Tibial nerve (tissue), 4 donors: ENCODE results near the gene DIP2C. TPM values are rescaled to one million over a fixed set of nuclear protein-coding genes. Genes with fewer than 3 reads are reported as not detected.
"Not testable (repeated sequence)": the region's sequence is repeated elsewhere in the genome, so short reads cannot be mapped to it uniquely, and the experiment has no call there.

Experiments used
- DNase-seq, 2 donors: peaks; one replicate each; pipeline ENCODE4 v3.0.0-alpha.2; 2019; ENCODE audit warnings: low spot score in 2 of 2
- H3K27ac ChIP-seq, 4 donors: fragments of 200-600 bp; sonication (generic) in 3 of 4; one replicate each; pipeline ENCODE4 v1.5.1; 2017 to 2019; ENCODE audit warnings: mild to moderate bottlenecking in 1 of 4
- H3K27me3 ChIP-seq, 2 donors: fragments of 200-600 bp; sonication (generic) in 1 of 2; one replicate each; pipeline versions ENCODE4 v1.5.1 to v1.6.0; 2017 to 2019
- H3K36me3 ChIP-seq, 3 donors: fragments of 200-600 bp; sonication (generic); one replicate each; pipeline ENCODE4 v1.5.1; 2018 to 2019
- H3K4me1 ChIP-seq, 4 donors: fragments of 200-600 bp; sonication (generic) in 3 of 4; one replicate each; pipeline ENCODE4 v1.5.1; 2017 to 2019
- H3K4me3 ChIP-seq, 4 donors: fragments of 200-600 bp; sonication (generic) in 3 of 4; one replicate each; pipeline ENCODE4 v1.5.1; 2017 to 2019; ENCODE audit warnings: mild to moderate bottlenecking in 1 of 4, moderate library complexity in 1 of 4
- H3K9me3 ChIP-seq, 4 donors: fragments of 200-600 bp; sonication (generic) in 3 of 4; one replicate each; pipeline ENCODE4 v1.5.1; 2017 to 2019
- CTCF ChIP-seq, 5 experiments: fragments of 200-600 bp in 3 of 5; fragments of 450-650 bp in 2 of 5; sonication (generic) in 3 of 5; IDR thresholded peaks; one replicate each; pipeline ENCODE4 v1.5.1; 2016 to 2019; ENCODE audit warnings: antibody characterized with exemption in 5 of 5, mild to moderate bottlenecking in 3 of 5, moderate library complexity in 2 of 5
- EP300 ChIP-seq, 2 donors: sonication (generic); formaldehyde crosslinking; IDR thresholded peaks; one replicate each; pipeline ENCODE4 v1.6.1; 2017; ENCODE audit warnings: antibody characterized with exemption in 2 of 2, mild to moderate bottlenecking in 1 of 2
- POLR2A ChIP-seq, 2 donors: fragments of 450-650 bp; IDR thresholded peaks; one replicate each; pipeline ENCODE4 v1.6.1; 2017; ENCODE audit warnings: antibody characterized with exemption in 2 of 2, mild to moderate bottlenecking in 2 of 2, moderate library complexity in 2 of 2
- WGBS, 2 donors: methylation state at CpG; one replicate each; pipeline ENCODE4 v1.1.5; 2018; 5-methylcytosine and 5-hydroxymethylcytosine counted together
- total RNA-seq, 4 donors: library from RNA; depleted of rRNA; stranded (reverse); fragments of >200 nt; gene quantifications; one replicate each; pipeline ENCODE4 v1.1.0, GENCODE V29; 2016

The DIP2C gene
- total RNA-seq, 4 donors from 2014 or later = 31.4 to 46.5 (median 36.0) TPM

GRCh38 chr10:533611-534010 lies 155.9 kb downstream of the DIP2C start:
- no peak for TF ChIP-seq CTCF (IDR thresholded peaks at IDR 0.05)
- no peak for TF ChIP-seq EP300 (IDR thresholded peaks at IDR 0.05)
- no peak for TF ChIP-seq POLR2A (IDR thresholded peaks at IDR 0.05)
- no peak overlapping the region for H3K4me3 ChIP-seq
- no peak overlapping the region for H3K27ac ChIP-seq
- no peaks in the 10 kb centered on the region for H3K27me3 ChIP-seq
- no peaks in the 10 kb centered on the region for H3K36me3 ChIP-seq
- 91 to 93% methylated on average over 7 of the region's 7 CpGs for WGBS, 2 donors
- no peaks in the 10 kb centered on the region for H3K9me3 ChIP-seq
- H3K4me1 ChIP-seq = peaks cover 0 to 8% (median 0%) of the 10 kb centered on the region in 4 donors
- no peak for DNase-seq

GRCh38 chr10:533186-533585 lies 156.3 kb downstream of the DIP2C start:
- Histone ChIP-seq H3K9me3 (no peaks in the 10 kb centered on the region), H3K4me3 (no peak overlapping the region), H3K36me3 (no peaks in the 10 kb centered on the region), H3K27me3 (no peaks in the 10 kb centered on the region), H3K27ac (no peak overlapping the region), H3K4me1 (peaks cover 0 to 8% (median 0%) of the 10 kb centered on the region in 4 donors)
- WGBS, 2 donors = 75 to 76% methylated on average over 7 of the region's 7 CpGs
- no peak for DNase-seq
- TF ChIP-seq CTCF (IDR thresholded peaks at IDR 0.05) = no peak
- TF ChIP-seq POLR2A (IDR thresholded peaks at IDR 0.05) = no peak
- TF ChIP-seq EP300 (IDR thresholded peaks at IDR 0.05) = no peak

GRCh38 chr10:532331-532730 lies 157.1 kb downstream of the DIP2C start:
- H3K27me3 ChIP-seq = not testable (repeated sequence)

GRCh38 chr10:531541-531940 lies 157.9 kb downstream of the DIP2C start:
- Histone ChIP-seq H3K4me3 (no peak overlapping the region), H3K27ac (no peak overlapping the region), H3K36me3 (no peaks in the 10 kb centered on the region), H3K27me3 (no peaks in the 10 kb centered on the region), H3K9me3 (no peaks in the 10 kb centered on the region), H3K4me1 (no peaks in the 10 kb centered on the region)
- TF ChIP-seq CTCF (IDR thresholded peaks at IDR 0.05) = no peak
- no peak for TF ChIP-seq EP300 (IDR thresholded peaks at IDR 0.05)
- no peak for TF ChIP-seq POLR2A (IDR thresholded peaks at IDR 0.05)
- 92 to 97% methylated on average over 18 of the region's 18 CpGs for WGBS, 2 donors
- no peak for DNase-seq

More at GRCh38 chr10:532331-532730, 157.1 kb downstream of the DIP2C start:
- not testable (repeated sequence) for DNase-seq, H3K4me3 ChIP-seq, H3K27ac ChIP-seq, H3K9me3 ChIP-seq, H3K4me1 ChIP-seq, H3K36me3 ChIP-seq
- 66% methylated on average over 2 of the region's 2 CpGs for WGBS, 2 donors

- H3K4me1 ChIP-seq = peaks cover 0 to 4% (median 0%) of the 10 kb centered on the region in 4 donors
- H3K9me3 ChIP-seq = no peaks in the 10 kb centered on the region
- DNase-seq = no peak
- no peaks in the 10 kb centered on the region for H3K36me3 ChIP-seq
- H3K27ac ChIP-seq = no peak overlapping the region
- TF ChIP-seq EP300 (IDR thresholded peaks at IDR 0.05) (no peak), CTCF (IDR thresholded peaks at IDR 0.05) (no peak), POLR2A (IDR thresholded peaks at IDR 0.05) (no peak)
- WGBS, 2 donors = 85 to 91% methylated on average over 16 of the region's 16 CpGs
- H3K27me3 ChIP-seq = no peaks in the 10 kb centered on the region
- H3K4me3 ChIP-seq = no peak overlapping the region
Measured at GRCh38 chr10:530717-531116, 158.8 kb downstream of the DIP2C start.
